NCI-H1105 (cell line): ENCODE data around the gene C19orf44.

Experiments used
- DNase-seq: peaks from one replicate; lab custom pipeline; 2025; lab: John Stamatoyannopoulos, UW

Gene C19orf44

DNA sequence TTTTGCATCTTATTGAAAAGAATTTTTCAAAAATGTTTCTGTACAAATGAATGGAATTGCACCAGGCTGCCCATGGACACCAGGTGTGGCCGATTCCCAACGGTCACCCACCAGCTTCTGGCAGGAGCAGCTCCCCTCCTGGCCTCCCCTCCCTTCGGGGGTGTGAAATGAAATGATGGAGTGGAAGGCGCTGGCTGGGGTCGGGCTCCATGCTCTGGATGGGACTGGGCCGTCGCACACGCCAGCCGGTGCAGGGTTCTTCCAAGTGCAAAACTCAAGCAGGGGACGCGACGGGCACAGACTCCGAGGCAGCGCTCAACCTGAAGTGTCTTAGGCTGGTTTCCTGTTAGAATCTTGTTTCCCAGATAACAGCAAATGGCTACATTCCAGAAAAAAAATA is 21.9 kb downstream of the C19orf44 start:
- DNase-seq = no peak

DNA sequence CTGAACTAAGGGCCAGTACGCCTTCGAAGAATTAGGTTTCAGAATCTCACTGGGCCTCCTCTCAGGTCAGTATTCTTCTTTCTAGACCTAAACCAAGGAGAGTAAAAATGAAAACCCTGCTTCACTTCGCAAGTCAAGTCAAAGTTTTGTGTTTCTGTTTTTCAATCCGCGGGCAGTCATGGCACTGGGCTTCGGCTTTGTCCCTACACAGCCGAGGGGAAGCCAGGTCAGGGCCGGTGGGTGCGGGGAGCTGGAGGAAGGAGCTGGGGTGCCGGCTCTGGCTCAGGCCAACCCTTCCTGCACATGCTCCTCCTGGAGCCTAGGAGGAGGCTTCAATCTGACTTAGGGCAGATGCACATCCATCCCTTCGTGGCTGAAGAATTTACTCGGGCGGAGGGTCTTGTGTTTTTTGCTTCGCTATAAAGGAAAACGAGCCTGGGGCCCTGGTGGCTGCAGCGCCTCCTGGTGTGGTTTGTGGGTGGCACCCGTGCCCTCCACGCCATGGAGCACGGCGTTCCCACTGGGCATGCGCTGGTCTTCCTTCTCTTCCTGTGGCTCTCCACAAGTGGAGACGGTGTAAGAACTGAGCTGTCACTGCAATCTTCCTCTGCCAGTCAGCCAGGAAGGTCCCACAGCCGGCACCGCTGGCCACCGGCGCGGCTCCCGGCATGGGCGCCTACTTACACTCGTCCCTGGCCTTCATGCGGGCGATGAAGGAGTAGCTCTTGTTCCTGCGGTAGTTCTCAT is 22.5 kb downstream of the C19orf44 start:
- no peak for DNase-seq

DNA sequence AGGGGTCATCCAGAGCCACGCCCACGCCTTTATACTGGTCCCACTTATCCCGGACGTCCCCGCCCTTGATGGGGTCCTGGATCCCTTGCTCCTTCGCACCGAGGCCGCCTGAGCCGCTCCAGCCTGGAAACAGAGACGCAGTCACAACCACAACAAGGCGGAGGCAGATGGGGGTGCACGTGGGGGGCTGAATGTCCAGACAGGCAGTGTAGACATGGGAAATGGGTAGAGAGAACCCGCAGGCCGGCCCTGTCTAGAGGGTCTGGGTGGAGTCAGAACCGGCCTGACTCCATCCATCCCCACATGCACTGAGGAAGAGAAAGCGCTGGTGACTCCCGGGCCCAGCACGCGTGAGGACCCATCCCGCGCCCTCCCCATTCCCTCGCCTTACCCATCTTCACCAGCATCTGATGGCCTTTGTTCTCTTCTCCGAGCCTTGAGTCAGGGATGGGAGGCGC is 23.1 kb downstream of the C19orf44 start:
- no peak for DNase-seq

DNA sequence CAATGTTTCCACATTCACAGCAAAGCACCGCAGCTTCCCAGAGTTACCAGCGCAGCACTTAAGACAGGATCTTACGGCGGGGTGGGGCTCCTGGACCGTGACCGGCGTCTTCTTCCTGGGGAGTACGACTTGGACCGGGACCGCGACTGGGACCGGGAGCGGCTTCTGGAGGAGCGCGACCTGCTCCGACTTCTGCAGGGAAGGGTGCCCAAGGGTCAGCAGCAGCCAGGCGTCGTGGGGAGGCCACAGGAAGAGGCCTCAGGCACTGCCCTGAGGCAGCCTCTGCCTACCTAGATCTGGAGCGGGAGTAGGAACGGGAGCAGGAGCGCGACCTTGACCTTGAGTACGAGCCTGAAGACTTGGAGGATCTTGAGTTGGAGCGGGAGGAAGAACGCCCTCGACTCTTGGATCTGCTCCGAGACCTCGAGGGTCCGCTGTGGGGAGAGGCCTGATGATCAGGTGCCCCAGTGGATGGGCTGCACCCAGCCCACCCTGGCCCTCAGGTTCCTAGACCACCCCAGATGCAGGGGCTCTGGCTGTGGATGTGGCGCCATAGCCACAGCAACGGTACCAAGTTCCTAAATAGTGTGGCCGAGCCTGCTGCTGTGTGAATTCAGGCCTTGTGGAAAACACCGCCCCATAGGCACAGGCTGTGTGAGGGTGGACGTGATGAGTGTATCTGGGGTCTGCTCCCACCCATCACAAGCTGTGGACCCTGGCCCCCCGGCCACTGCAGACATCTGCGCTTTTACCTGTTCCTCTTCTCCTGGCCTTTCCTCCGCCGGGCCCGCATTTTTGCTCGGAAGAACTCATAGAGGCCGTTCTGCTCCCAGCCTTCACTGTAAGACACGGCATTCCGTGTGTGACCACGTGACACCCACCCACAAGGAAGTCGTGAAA is 24.1 kb downstream of the C19orf44 start:
- no peak for DNase-seq

DNA sequence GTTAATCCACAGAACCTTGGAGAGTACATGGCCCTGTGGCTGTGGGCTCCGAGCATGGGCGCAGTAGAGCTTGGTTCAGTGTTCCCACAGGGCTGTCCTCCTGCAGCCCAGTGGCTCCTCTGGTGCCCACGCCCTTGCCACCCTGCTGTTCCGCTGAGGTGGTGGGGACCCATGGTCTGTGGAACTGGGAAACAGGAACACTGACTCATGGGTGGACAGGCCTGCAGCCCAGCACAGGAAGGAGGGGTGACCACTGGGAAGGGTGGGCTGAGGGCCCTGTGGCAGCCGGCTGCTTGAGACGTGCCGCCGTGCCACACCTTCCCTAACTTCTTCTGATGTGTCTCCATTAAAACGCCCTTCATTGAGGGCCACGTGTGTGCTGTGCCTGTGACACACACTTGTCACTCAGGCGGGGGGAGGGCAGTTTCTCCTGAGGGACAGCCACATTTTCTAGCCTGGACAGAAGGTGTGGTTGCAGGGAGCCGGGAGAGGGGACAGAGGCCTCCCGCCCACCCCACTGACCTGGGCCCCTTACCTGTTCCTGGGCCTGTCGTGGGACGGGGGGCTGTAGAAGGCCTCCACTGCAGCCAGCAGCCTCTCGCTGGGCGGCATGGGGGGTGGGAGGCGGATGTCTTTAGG is 24.9 kb downstream of the C19orf44 start:
- no peak for DNase-seq

DNA sequence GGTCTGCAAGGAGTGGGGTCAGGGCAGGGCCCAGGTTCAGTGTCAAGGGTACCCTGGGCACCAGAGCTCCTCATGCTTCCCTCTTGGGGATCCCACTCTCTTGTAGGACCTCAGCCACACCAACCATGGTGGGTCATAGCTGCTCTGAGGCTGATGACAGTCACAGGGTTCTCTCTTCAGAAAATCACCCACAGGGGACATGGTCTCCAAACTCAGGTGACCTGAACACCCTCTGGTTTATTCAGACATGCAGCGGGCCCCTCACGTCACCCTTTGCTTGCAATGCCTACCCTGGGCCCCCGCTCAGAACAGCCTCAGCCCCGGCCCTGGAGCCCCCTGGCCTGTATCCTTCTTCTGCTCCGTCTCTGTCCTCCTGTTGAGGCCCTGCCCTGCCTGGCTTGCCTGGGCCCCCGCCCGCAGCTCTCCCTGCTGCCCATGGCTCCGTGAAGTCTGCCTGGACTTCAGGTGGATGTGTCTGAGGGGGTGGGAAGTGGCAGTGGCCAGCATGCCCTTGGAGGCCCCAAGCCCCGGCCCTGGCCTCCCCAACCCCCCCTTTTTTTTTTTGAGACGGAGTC is 25.6 kb downstream of the C19orf44 start:
- no peak for DNase-seq

DNA sequence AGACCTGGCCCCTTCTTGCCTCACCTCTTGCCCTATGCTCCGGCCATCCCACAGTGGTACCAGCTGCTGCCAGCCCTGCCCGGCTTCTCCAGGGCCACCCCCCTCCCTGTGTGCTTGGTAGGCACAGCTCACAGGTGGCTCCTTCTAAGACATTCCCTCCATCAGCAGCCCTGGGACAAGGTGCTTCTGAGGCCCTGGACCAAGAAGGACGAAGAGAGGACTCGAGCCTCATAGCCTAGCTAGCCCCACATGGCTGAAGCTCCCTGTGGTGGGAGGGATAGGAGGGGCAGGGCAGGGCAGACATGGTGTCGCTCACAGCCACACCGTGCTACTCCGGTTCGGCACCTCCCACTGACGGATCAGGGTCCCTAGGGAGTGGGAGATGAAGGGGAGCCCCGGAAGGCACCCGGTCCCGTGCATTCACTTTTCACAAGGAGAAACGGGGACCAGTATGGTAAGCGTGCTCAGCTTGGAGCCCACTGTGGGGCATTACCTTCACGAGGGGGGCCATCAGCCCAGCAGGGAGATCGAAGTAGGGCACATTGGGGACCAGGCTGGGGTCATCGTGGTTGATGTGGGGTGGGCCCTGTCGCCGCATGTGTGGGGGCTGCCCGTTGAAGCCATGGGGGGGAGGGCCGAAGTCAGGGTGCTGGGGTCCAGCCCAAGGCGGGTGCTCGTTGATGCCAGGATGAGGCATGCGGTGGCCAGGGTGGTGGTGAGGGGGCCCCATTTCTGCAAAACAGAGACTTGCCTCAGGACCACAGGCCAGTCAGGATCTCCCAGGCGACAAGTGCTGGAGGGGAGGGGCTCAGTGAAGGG is 26.6 kb downstream of the C19orf44 start:
- no peak for DNase-seq

DNA sequence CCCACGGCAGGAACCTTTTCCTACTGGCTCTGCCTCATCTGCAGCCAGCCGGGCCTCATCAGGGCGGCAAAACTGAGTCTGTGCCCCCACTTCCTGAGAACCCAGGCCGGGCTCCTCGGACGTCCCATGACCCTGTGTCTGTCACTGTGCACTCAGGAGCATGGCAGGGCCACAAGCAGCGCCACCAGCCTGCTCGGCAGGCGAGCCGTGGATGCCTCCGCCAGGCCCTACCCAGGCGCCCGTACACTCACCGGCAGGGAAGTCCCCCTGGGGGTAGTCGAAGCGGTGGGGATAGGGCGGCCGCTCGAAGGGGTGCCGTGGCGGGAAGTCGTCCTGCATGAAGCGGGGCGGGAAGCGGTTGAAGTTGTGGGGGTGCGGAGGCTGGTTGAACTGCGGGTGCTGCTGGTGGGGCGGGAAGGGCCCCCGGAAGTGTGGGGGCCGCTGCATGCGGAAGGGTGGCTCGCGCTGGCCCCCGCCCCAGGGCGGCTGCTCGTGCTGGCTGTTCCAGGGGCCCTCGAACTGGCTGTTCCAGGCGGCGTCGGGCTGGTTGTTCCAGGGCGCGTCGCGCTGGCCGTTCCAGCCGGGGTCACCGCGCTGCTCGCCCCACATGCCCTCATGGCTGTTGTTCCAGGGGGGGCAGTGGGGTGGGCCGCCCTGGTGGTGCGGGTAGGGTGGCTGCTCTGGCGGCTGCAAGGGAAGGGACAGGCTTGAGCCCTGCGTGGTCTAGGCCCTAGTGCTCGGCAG is 29.0 kb downstream of the C19orf44 start:
- DNase-seq = no peak

DNA sequence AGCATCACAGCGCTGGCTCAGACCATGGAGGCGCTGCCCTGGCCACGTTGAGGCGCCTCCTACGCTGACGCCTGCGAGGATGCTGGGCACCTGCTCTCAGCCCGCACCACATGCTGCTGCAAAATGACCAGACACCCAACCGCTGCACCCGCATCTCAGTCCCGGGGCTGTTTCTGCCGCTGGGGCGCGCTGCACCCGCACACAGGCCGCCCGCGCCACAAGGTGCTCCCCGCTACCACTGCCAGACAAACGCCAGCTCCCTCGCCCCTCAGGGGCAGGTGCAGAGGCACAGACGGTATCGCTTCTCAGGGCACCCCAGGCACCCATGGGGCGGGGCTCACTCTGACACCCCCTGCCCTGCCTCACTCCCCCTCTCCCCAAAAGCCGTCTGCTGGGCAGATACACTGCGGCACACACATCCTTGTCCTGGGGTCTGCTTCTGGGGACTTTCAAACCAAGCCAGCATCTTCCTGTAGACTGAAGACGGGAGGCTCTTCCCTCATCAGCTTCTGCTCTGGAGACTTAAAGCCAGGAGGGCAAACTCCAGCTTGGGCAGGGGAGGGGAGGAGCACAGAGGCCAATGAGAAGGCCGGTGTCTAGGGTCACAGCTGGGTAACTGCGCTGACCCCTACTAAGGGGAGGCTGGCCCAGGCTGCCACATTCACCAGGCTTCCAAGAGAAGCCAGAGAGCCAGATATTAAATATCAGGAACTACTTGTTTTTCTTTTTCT is 29.7 kb downstream of the C19orf44 start:
- no peak for DNase-seq

DNA sequence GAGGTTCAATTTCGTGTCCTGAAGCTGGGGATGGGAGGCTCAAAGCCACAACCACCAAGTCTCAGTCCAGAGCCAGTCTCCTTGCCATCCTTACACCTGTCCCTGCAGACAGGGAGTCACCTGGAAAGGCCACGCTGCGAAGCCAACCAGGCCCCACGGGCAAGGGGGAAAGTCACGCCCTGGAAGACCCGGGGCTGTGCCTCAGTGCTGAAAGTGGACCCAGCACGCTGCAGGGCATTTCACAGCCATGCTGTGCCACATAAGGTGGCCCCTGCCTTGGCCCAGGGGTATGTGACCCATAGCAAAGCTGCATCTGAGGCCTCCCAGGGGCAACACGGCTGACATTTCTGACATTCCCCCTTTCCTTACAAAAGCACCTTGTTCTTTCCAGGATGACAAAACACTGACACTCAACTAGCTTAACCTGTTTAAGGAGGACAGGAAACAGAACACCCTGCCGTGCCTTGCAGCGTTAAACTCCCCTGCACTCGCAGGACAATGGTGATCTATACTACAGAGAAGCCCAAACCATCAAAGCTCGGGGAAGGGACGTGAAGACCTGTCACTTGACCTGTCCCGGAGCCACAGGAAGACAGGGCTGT is 31.2 kb downstream of the C19orf44 start:
- DNase-seq = no peak

DNA sequence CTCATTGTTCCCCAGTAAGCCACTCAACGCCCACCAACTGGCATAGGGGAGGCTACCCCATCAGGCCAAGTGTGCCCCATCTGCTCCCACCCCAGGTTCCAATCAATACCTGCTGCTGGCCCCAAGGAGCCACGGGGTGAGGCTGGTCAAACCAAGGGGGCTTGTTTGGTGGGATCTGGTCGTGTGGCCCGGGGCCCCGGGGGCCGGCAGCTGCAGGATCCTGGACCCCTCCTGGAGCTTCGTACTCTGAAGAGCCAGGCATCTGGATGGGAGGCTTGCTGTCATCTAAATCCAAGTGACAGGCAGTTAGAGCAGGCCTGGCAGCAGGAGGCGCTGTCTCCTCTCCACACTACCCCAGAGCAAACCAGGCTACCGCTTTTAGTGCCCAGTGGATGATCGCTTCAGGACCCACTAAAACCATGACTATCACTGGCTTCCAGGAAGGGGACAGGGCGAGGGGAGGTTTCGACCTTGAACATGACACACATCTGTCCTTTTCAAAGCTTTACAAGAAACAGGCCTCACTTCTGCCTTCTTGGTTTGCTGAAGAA is 31.9 kb downstream of the C19orf44 start:
- DNase-seq = no peak

DNA sequence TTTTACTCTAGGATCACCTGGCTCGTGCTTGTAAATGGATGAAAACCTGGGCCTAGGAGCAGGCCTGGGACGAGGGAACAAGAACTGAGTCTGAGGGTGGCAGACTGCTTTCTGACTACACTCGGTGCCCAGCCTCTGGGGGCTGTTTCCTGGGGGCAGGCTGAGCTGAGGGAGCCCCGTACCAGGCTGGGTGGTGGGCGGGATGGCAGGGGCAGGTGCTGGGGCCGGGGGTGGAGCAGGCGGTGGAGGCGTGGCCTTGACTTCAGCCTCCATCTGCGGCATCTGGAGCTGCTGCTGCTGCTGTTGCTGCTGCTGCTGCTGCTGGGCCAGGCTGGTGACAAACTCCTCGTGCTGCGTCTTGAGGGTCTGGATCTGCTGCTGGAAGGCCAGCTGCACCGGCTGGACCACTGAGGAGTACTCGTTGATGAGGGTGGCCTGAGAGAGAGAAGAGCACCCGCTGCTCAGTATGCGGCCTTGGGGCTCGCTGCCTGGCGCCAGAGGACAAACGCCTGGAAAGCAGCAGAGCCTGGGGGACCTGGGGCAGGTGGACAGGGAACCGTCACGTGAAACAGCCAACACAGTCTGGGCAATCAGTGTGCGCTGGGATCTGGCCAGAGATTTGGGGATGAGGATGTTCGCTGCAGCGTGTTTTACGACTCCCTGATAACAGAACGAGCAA is 33.4 kb downstream of the C19orf44 start:
- DNase-seq = no peak

DNA sequence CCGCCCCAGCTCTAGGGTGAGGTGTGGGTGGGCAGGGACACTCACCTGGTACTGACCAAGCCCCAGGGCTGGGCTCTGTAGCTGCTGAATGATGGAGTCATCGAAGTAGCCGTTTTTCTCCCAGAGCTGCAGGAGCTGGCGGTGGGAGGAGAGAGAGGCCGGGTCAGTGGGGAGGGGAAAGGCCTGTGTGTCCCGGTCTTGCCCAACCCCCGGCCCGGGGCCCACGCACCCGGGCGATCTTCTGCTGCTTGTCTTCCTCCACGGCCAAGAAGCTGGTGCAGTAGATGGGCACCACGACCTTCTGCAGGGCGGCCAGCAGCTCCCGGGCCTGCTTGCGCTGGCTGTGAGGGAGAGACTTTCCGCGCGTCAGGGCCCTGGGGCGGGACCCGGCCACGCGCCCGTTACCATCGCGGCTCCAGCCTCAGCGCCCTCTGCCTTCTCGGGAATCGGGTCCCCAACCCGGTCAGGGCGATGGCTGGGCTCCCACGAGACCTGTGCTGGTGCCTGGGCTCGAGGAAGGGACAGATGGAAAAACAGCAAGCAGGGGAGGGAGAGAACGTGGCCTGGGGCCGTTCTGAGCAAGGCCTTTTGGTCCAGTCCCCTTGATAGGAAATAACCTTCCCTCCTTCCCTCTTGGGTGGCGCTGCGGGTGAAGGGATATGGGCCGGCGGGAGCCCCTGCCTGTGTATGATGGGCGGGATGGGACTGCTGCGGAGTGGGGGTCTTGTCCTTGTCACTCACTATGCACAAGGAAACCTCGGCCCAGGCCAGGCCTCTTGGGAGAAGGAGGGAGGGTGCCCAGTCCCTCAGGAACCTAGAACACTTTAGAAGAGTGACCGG is 34.6 kb downstream of the C19orf44 start:
- no peak for DNase-seq

DNA sequence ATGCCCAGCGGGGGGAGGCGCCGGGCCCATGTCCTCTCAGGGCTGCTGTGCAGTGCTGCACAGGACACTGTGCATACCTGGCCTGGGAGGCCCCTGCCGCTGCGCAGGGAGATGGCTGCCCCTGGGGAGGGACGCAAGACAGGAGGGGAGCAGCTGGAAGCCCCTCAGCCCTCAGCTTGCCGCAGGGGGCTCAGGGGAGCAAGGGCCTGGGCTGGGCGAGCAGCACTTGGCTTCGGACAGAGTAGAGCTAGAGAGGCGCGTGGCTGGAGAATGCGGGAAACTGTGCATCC is 35.1 kb downstream of the C19orf44 start:
- DNase-seq = no peak

DNA sequence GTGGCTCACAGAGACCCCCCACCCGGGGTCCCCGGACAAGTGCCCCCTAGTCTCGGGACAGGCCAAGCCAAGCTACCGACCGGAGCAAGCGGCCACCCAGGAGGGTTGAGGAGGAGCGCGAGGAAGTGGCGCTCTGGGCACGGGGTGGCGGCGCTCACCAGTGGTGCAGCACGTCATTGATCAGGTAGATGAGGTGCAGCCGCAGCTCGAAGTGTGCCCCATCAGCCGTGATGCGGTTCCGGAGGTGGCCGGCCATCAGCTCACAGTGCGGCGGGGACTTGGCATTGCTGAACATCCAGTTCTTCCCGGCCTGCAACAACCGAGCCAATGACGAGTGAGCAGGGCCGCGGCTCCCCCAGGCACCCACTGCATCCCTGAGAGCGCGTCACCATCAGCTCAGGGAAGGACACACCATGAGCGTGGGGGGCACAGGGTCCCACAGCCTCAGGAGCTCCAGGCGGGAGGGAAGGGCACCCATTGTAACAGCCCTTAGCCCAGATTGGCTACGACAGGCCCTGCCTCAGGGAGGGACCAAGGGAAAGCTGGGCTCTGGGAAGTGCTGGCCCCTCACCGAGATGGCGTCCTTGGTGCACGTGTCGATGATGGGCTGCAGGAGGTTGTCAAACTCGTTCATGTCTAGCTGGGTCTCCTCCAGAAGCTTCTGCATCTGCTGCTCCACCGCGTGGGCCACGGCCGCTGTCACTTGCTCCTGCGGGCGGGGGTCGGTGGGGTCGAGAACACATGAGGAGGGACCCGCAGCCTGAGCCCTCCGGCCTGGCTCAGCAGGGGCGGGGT is 36.4 kb downstream of the C19orf44 start:
- DNase-seq = no peak

DNA sequence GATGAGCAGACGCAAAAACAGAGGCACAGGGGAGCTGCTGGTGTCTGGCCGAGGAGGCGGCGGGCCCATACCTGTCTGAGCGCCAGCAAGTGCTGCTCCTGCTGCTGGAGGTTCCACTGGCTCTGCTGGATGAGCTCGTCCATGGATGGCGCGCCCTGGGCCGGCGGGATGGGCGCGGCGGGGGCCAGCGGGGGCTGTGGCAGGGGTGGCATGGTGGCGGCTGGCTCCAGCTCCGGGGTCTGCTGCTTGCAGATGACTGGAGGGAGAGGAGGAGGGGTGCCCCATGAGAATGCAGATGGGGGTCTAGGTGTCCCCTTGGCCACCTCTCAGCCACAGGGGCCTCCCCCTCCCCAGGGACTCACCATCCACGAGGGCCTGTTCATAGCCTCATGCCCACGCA is 39.2 kb downstream of the C19orf44 start:
- DNase-seq = no peak

DNA sequence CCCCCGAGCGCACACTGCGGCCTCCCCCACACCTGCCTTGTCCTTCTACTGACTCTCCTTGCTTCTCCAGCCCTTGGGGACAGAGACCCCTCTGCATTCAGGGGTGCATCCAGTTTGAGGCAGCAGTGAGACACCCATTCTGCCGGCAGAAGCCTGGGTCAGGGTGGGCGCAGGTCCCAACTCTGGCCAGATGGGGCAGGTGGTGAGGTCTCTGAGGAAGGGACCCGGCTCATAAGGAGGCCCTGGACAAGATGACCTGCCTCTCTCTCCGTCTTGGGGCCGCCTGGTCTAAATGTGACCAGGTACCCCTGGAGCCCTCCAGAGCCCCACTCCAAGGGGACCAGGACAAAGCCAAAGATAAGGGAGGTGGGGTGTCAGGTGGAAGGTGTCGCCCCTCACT is 39.9 kb downstream of the C19orf44 start:
- DNase-seq = no peak
